Measurements from ENCODE around the gene CYP21A2.

DNA sequence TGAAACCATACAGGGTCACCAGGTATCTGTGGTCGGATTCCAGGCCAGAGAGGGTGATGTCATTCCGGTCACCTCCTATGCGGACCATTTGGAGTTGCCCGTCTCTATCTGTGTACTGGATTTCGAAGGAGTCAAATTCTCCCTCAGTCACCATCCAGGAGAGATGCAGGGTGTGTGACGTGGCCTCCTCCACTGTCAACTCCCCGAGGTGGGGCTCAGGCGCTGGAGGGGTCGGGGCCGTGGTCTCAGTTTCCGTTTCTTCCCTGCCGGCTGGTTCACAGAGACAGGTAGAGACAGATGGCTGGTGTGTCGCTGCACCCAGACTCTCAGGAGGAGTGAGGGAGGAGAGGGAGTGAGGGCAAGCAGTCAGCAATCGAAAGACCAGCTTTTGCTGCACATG lies 30.7 kb downstream of the CYP21A2 start:
- TF ChIP-seq, protein P1, sequence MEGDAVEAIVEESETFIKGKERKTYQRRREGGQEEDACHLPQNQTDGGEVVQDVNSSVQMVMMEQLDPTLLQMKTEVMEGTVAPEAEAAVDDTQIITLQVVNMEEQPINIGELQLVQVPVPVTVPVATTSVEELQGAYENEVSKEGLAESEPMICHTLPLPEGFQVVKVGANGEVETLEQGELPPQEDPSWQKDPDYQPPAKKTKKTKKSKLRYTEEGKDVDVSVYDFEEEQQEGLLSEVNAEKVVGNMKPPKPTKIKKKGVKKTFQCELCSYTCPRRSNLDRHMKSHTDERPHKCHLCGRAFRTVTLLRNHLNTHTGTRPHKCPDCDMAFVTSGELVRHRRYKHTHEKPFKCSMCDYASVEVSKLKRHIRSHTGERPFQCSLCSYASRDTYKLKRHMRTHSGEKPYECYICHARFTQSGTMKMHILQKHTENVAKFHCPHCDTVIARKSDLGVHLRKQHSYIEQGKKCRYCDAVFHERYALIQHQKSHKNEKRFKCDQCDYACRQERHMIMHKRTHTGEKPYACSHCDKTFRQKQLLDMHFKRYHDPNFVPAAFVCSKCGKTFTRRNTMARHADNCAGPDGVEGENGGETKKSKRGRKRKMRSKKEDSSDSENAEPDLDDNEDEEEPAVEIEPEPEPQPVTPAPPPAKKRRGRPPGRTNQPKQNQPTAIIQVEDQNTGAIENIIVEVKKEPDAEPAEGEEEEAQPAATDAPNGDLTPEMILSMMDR (IDR thresholded peaks at IDR 0.05), result no peak
- TF ChIP-seq EZH2 (IDR thresholded peaks at IDR 0.05; ENCODE audit: borderline replicate concordance, insufficient read depth, low read depth, low read length, poor library complexity, severe bottlenecking), result no peak

Data from B cell (primary cell).